K562 (cell line): ENCODE measurements around the gene NTRK1. TPM values are rescaled to one million over a fixed set of nuclear protein-coding genes. Genes with fewer than 3 reads are reported as not detected.

Source experiments
- EZH2 ChIP-seq: IDR thresholded peaks from 2 replicates; pipeline ENCODE4 v1.6.1; 2012; ENCODE audit warnings: low read depth, mild to moderate bottlenecking, inconsistent platforms, low read length, borderline replicate concordance
- HNRNPL ChIP-seq: fragments of 200-400 bp; formaldehyde crosslinking; IDR thresholded peaks from 2 replicates; pipeline ENCODE4 v1.6.1; 2017; ENCODE audit warnings: low read depth, mild to moderate bottlenecking, low read length
- ILK ChIP-seq: fragments of 450-650 bp; IDR thresholded peaks from 2 replicates; pipeline ENCODE4 v1.6.1; 2016; ENCODE audit warnings: missing genetic modification characterization, low read depth, mild to moderate bottlenecking, missing compliant biosample characterization, moderate library complexity, borderline replicate concordance
- MIER1 ChIP-seq: fragments of 450-650 bp; IDR thresholded peaks from 2 replicates; pipeline ENCODE4 v1.6.1; 2016; ENCODE audit warnings: antibody characterized with exemption, mild to moderate bottlenecking, low read depth
- NFXL1 ChIP-seq: fragments of 450-650 bp; formaldehyde crosslinking; IDR thresholded peaks from 2 replicates; pipeline ENCODE4 v1.4.0; 2021; ENCODE audit warnings: mild to moderate bottlenecking
- SAFB ChIP-seq: fragments of 200-400 bp; formaldehyde crosslinking; IDR thresholded peaks from 2 replicates; pipeline ENCODE4 v1.6.1; 2017; ENCODE audit warnings: low read depth, low read length, borderline replicate concordance
- SIRT6 ChIP-seq: IDR thresholded peaks from one replicate; pipeline ENCODE4 v1.6.1; 2012; ENCODE audit warnings: low read depth, mild to moderate bottlenecking, control low read depth, inconsistent platforms, low read length, moderate library complexity
- SP2 ChIP-seq: IDR thresholded peaks from 2 replicates; pipeline ENCODE4 v1.6.1; 2011; ENCODE audit warnings: mild to moderate bottlenecking, low read depth, low read length, moderate library complexity; ENCODE audit not compliant: poor library complexity, severe bottlenecking; ENCODE audit errors: extremely low read depth
- WHSC1 ChIP-seq: IDR thresholded peaks from one replicate; pipeline ENCODE4 v1.6.1; 2012; ENCODE audit warnings: low read length, control low read depth, inconsistent platforms
- ZC3H4 ChIP-seq: sonication (generic); formaldehyde crosslinking; IDR thresholded peaks from 2 replicates; pipeline ENCODE4 v1.9.0; 2021; ENCODE audit warnings: missing genetic modification reagents, borderline replicate concordance
- ZNF217 ChIP-seq: sonication (generic); formaldehyde crosslinking; IDR thresholded peaks from 2 replicates; pipeline ENCODE4 v1.8.0; 2022; ENCODE audit warnings: mild to moderate bottlenecking, missing genetic modification reagents
- ZNF76 ChIP-seq: fragments of 250-450 bp; sonication (Bioruptor Pico); IDR thresholded peaks from 2 replicates; pipeline ENCODE4 v1.4.0; 2020; ENCODE audit warnings: mild to moderate bottlenecking, moderate library complexity, borderline replicate concordance
- ZZZ3 ChIP-seq: fragments of 450-650 bp; IDR thresholded peaks from 2 replicates; pipeline ENCODE4 v1.6.1; 2016; ENCODE audit warnings: antibody characterized with exemption, mild to moderate bottlenecking, moderate library complexity
- polyA plus RNA-seq, 8 experiments: library from polyadenylated mRNA; depleted of rRNA in 4 of 8; stranded (reverse) in 5 of 8; unstranded in 3 of 8; fragments of >200 nt; fragmentation: Nextera tagmentation in 2 of 8; fragmentation: Illumina TruSeq in 1 of 8; extraction: Ambion mirVana in 2 of 8; extraction: Trizol in 1 of 8; gene quantifications; 2 replicates each; pipeline versions ENCODE4 v1.2.1 to v1.2.3, GENCODE V29; 2011 to 2014; ENCODE audit warnings: inconsistent platforms in 1 of 8, missing spikeins in 1 of 8
- total RNA-seq, 7 experiments: library from RNA; depleted of rRNA in 6 of 7; stranded (reverse); fragments of >200 nt in 6 of 7; fragmentation: Illumina TruSeq in 2 of 7; extraction: Trizol in 2 of 7; gene quantifications; 2 replicates each; pipeline versions ENCODE4 v1.2.1 to v1.2.3, GENCODE V29; 2011 to 2021; ENCODE audit warnings: low replicate concordance in 1 of 7
- TF ChIP-seq, protein P1 (sequence below): sonication (generic); formaldehyde crosslinking; IDR thresholded peaks from 2 replicates; pipeline ENCODE4 v1.4.0; 2020; ENCODE audit warnings: mild to moderate bottlenecking, missing genetic modification reagents
- TF ChIP-seq, protein P2 (sequence below), 2 experiments: fragments of 450-650 bp; formaldehyde crosslinking in 1 of 2; IDR thresholded peaks; 2 replicates each; pipeline versions ENCODE4 v1.4.0 to v1.6.1; 2014 to 2020; ENCODE audit warnings: mild to moderate bottlenecking in 2 of 2, borderline replicate concordance in 1 of 2, low read depth in 1 of 2
- TF ChIP-seq, protein P3 (sequence below): sonication (generic); formaldehyde crosslinking; IDR thresholded peaks from 2 replicates; pipeline ENCODE4 v1.9.0; 2022; ENCODE audit warnings: mild to moderate bottlenecking, missing genetic modification reagents
- TF ChIP-seq, protein P4 (sequence below): fragments of 250-450 bp; sonication (Bioruptor Pico); IDR thresholded peaks from 2 replicates; pipeline ENCODE4 v1.8.0; 2022; ENCODE audit warnings: moderate library complexity, mild to moderate bottlenecking, inconsistent platforms

NTRK1 gene
- total and polyA plus RNA-seq, 9 of the 15 experiments (the other 6 are each of a cell fraction or from before 2014, with no cell fraction given): 0.46 to 30.0 (median 7.9) TPM

DNA sequence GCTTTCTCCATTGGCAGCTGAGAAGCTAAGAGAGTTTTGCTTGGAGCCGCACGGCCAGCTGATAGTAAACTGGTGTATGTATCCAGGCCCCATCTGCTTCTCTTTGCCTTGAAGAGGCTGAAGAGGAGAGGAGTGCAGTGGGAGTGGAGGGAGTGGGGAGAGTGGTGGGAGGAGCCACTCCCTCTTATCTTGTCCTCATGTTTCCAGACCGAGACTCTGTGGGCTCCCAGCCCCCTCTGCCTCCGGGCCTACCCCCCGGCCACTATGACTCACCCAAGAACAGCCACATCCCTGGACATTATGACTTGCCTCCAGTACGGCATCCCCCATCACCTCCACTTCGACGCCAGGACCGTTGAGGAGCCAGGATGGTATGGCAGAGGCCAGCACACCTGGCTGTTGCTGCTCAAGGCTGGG is 53.8 kb downstream of the NTRK1 start (continued):
- TF ChIP-seq NFXL1 (no peak), WHSC1 (no peak), SIRT6 (no peak), ZC3H4 (CRISPR knock-in tag) (no peak), ILK (tag) (no peak), SP2 (no peak), SAFB (no peak), ZZZ3 (no peak), HNRNPL (no peak), EZH2 (no peak), MIER1 (no peak), ZNF217 (no peak), ZNF76 (CRISPR knock-in tag) (no peak)
- TF ChIP-seq, protein P1, sequence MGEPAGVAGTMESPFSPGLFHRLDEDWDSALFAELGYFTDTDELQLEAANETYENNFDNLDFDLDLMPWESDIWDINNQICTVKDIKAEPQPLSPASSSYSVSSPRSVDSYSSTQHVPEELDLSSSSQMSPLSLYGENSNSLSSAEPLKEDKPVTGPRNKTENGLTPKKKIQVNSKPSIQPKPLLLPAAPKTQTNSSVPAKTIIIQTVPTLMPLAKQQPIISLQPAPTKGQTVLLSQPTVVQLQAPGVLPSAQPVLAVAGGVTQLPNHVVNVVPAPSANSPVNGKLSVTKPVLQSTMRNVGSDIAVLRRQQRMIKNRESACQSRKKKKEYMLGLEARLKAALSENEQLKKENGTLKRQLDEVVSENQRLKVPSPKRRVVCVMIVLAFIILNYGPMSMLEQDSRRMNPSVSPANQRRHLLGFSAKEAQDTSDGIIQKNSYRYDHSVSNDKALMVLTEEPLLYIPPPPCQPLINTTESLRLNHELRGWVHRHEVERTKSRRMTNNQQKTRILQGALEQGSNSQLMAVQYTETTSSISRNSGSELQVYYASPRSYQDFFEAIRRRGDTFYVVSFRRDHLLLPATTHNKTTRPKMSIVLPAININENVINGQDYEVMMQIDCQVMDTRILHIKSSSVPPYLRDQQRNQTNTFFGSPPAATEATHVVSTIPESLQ (CRISPR knock-in tag): no peak; the same call in 1 of the 2 replicates
- TF ChIP-seq, protein P2, sequence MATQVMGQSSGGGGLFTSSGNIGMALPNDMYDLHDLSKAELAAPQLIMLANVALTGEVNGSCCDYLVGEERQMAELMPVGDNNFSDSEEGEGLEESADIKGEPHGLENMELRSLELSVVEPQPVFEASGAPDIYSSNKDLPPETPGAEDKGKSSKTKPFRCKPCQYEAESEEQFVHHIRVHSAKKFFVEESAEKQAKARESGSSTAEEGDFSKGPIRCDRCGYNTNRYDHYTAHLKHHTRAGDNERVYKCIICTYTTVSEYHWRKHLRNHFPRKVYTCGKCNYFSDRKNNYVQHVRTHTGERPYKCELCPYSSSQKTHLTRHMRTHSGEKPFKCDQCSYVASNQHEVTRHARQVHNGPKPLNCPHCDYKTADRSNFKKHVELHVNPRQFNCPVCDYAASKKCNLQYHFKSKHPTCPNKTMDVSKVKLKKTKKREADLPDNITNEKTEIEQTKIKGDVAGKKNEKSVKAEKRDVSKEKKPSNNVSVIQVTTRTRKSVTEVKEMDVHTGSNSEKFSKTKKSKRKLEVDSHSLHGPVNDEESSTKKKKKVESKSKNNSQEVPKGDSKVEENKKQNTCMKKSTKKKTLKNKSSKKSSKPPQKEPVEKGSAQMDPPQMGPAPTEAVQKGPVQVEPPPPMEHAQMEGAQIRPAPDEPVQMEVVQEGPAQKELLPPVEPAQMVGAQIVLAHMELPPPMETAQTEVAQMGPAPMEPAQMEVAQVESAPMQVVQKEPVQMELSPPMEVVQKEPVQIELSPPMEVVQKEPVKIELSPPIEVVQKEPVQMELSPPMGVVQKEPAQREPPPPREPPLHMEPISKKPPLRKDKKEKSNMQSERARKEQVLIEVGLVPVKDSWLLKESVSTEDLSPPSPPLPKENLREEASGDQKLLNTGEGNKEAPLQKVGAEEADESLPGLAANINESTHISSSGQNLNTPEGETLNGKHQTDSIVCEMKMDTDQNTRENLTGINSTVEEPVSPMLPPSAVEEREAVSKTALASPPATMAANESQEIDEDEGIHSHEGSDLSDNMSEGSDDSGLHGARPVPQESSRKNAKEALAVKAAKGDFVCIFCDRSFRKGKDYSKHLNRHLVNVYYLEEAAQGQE (IDR thresholded peaks at IDR 0.05; ENCODE audit: borderline replicate concordance): peak; percentile 34; the same call in 1 of the 2 replicates
- TF ChIP-seq, protein P2 (CRISPR knock-in tag; IDR thresholded peaks at IDR 0.05; ENCODE audit: low read depth): no peak
- TF ChIP-seq, protein P3, sequence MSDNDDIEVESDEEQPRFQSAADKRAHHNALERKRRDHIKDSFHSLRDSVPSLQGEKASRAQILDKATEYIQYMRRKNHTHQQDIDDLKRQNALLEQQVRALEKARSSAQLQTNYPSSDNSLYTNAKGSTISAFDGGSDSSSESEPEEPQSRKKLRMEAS (CRISPR knock-in tag): 0 out of 2 replicates have a peak, but pooled peaks have one; percentile 33
- TF ChIP-seq, protein P4, sequence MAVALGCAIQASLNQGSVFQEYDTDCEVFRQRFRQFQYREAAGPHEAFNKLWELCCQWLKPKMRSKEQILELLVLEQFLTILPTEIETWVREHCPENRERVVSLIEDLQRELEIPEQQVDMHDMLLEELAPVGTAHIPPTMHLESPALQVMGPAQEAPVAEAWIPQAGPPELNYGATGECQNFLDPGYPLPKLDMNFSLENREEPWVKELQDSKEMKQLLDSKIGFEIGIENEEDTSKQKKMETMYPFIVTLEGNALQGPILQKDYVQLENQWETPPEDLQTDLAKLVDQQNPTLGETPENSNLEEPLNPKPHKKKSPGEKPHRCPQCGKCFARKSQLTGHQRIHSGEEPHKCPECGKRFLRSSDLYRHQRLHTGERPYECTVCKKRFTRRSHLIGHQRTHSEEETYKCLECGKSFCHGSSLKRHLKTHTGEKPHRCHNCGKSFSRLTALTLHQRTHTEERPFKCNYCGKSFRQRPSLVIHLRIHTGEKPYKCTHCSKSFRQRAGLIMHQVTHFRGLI: no peak
